Transverse colon (tissue), 4 donors: ENCODE measurements around the gene REC8.

ENCODE experiments used
- CTCF ChIP-seq, 5 experiments: fragments of 200-600 bp in 3 of 5; fragments of 450-650 bp in 2 of 5; sonication (generic) in 3 of 5; IDR thresholded peaks; 1 replicate in 2 of 5; 2 replicates in 3 of 5; pipeline ENCODE4 v1.5.1; 2016 to 2017; ENCODE audit warnings: antibody characterized with exemption in 5 of 5, inconsistent platforms in 3 of 5, mild to moderate bottlenecking in 2 of 5, moderate library complexity in 1 of 5
- EP300 ChIP-seq: sonication (generic); formaldehyde crosslinking; IDR thresholded peaks from one replicate; pipeline ENCODE4 v1.6.1; 2017; ENCODE audit warnings: antibody characterized with exemption, low read depth
- POLR2A ChIP-seq: fragments of 450-650 bp; IDR thresholded peaks from one replicate; pipeline ENCODE4 v1.6.1; 2016; ENCODE audit warnings: antibody characterized with exemption, mild to moderate bottlenecking, moderate library complexity
- POLR2AphosphoS5 ChIP-seq, 3 donors: sonication (generic); formaldehyde crosslinking; IDR thresholded peaks; one replicate each; pipeline ENCODE4 v1.6.1; 2016; ENCODE audit warnings: antibody characterized with exemption in 3 of 3

- no peak for TF ChIP-seq CTCF (IDR thresholded peaks at IDR 0.05)
- TF ChIP-seq EP300 = no peak
- TF ChIP-seq POLR2AphosphoS5 (IDR thresholded peaks at IDR 0.05) = no peak
- TF ChIP-seq POLR2A = no peak
Measured at GRCh38 chr14:24192933-24193332, 21.1 kb downstream of the REC8 start.
